EH (cell line): Measurements from ENCODE around the gene HAPLN1.
A peak's percentile ranks its signal among the peaks of the same experiment; 100 is the strongest.
"Not testable (repeated sequence)": the region's sequence is repeated elsewhere in the genome, so short reads cannot be mapped to it uniquely, and the experiment has no call there.

Source experiments
- DNase-seq: peaks from one replicate; pipeline ENCODE4 v3.0.0-alpha.2; 2015; ENCODE audit warnings: low read depth

HAPLN1 gene

GRCh38 chr5:83720836-83721537, at the start of gene HAPLN1:
HAPLN1 (minus strand) TSS chr5:83720855; CDS start chr5:83673523, 47,332 bp downstream.
- no peak for DNase-seq

DNA sequence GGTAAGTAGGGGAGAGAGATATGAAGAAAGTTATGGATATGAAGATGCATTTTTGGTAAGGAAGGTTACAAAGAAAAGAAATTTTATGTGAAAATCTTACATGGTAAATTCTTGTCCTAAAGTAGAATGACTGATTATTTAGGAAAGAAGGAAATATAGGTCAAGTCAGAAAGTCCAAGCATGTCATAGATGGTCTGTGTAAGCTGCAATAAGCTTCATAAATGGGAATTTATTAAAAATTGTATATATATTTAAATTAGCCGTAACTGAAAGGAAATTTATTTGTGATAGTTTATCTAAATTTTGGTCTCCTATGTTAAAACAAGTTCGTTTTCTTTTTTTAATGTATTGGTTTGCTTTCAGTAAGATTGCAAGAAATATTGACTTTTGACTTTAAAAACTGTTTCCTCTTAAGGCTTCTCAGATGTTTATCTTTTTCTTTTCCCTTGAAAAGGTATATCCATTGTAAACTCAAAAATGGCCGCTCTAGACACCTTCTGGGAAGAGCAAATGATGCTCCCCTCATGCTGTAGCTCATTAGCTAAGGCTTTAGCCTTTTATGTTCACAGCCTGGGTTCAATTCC, 46.8 kb upstream of the HAPLN1 start:
- DNase-seq = no peak

- peak; percentile 12 for DNase-seq
Observed at GRCh38 chr5:83764101-83764500, 43.4 kb upstream of the HAPLN1 start.

DNA sequence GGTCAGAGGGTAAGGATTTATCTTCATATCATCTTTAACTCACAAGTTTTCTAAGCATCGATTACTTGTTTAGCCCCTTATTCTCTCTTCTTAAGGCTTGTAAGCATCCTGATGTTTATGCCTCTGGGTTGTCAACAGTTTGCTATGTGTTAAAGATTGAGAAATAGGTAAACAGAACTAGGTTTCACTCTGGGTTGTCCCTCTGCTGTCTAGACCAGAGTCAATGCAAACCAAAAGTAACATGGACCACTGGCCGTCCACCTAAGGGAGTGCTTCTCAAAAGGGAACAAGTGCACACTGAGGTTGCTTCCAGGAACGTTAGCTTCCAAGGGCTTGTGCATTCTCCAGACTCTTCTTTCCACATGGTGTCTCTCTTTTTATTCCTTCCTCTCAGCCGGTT, 39.9 kb upstream of the HAPLN1 start:
- no peak for DNase-seq

DNA sequence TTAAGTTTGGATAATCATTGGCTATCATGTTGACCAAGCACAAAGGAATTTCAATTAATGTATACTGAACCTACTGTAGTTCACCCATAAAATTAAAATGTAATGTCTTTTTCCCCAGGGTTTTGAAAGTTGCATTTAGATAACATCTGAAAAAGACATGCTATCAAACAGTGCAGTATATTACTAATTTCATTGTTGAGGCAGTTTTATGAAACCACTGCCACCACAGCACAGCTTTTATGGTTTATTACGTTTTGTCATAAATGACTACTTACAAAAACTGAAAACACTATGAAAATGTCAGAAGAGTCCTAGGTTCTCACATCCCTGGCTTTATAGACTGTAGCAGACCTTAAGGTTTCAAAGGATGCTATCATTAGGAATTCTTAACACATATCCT, 32.0 kb upstream of the HAPLN1 start:
- DNase-seq = peak; percentile 50

- DNase-seq = no peak
Observed at GRCh38 chr5:83751201-83751600, 30.5 kb upstream of the HAPLN1 start.

- no peak for DNase-seq
Observed at GRCh38 chr5:83750749-83751148, 30.1 kb upstream of the HAPLN1 start.

- peak; percentile 52 for DNase-seq
Observed at GRCh38 chr5:83745816-83746215, 25.2 kb upstream of the HAPLN1 start.

DNA sequence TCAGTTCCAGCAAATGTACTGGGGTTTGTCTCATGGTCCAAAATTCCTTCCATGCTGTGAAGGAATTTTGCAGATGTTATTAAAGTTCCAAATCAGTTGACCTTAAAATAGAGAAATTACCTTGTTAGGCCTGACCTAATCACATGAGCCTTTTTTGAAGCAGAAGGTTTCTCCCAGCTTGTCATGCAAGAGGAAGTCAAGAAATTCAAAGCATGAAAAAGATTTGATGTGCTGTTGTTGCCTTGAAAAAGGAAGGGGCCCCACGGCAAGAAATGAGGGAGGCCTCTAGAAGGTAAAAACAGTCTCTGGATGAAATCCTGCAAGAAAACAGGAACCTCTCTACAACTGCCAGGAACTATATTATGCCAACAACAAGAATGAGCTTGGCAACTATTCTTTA, 24.2 kb upstream of the HAPLN1 start:
- DNase-seq = peak; percentile 54

DNA sequence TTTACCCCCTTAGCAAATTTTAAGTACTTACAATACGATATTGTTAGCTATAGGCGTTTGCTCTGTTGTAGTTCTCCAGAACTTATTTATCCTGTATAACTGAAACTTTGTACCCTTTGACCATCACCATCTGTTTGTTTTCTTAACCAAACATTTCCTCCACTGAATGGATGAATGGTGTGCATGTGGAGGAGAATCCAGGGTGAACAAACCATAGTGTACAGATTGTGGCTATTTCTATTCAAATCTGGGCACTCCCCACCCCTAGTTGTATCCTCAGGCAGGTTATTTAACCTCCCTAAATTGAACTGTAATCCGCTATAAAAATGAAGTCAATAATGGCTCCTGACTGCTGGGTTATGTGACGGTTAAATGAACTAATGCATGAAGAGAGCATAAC, 21.4 kb upstream of the HAPLN1 start:
- DNase-seq = no peak

GRCh38 chr5:83741571-83741970, 20.9 kb upstream of the HAPLN1 start:
- DNase-seq = no peak

DNA sequence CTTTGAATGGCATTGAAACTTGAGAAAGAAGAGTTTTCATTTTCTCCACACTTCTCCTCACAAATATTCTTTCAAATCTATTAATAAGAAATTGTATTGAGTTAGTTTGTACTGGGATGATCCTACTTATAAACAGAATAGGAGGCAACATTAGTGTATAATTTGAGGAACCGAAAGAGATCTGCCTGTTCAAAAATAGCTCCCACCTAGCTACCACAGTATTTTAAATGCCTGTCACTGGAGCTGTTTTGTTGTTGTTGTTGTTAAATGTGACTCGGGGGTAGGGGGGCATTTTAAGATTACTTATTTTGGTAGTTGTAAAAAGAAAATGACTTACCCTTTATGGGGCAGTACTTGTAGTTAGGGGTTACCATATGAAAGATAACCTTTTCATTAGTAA, 20.1 kb upstream of the HAPLN1 start:
- DNase-seq = no peak

DNA sequence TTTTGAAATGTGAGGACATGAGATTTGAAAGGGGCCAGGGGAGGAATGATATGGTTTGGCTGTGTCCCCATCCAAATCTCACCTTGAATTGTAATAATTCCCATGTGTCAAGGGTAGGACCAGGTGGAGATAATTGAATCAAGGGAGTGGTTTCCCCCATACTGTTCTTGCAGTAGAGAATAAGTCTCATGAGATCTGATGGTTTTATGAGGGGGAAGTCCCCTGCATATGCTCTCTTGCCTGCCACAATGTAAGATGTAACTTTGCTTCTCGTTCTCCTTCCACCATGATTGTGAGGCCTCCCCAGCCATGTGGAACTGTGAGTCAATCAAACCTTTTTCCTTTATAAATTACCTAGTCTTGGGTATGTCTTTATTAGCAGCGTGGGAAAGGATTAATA, 15.5 kb upstream of the HAPLN1 start:
- DNase-seq = not testable (repeated sequence)

DNA sequence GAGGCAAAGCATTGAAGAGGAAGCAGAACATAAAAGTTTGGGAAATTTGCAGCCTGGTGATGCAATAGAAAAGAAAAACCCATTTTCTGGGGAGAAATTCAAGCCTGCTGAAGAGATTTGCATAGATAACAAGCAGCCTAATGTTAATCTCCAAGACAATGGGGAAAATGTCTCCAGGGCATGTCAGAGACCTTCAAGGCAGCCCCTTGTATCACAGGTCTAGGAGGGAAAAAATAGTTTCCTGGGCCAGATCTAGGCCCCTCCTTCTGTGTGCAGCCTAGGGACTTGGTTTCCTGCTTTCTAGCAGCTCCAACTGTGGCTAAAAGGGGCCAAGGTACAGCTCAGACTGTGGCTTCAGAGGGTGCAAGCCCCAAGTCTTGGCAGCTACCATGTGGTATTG, 14.4 kb upstream of the HAPLN1 start:
- DNase-seq = not testable (repeated sequence)

DNA sequence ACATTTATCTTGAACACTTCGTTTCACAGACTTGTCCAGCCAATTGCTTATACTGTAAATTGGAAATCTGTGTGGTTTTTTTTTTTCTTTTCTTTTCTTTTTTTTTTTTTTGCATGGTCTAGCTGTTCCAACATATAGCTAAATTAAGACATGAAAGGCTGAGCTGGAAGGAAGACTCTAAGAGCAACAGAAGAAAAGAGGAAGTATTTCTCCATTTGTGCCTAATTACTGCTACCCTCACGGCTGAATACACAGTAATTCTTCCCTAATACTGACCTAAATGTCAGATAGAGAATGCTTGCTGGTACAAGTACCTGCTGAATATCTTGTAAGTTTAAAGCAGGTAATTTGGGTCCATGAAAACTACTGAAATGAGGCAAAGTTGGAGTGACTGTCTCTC, 11.0 kb upstream of the HAPLN1 start:
- no peak for DNase-seq

DNA sequence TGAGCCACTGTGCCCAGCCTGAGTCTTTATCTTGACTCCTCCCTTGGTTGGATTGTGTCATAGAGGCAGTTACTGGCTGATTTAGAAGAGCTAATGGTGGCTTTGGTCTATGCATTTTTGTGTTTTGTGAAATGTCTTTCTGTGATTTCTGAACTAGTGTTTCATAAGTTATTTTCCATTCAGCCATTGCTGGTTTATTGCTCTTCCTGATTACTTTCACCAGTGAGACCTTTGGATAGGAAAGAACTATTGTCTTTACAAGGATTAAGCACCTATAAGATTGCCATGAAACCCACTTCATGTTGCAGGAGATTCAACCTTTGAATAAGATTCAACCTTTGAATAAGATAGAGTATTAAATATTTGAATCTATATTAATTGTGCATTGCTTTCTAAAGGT, 8.7 kb upstream of the HAPLN1 start:
- DNase-seq = no peak

DNA sequence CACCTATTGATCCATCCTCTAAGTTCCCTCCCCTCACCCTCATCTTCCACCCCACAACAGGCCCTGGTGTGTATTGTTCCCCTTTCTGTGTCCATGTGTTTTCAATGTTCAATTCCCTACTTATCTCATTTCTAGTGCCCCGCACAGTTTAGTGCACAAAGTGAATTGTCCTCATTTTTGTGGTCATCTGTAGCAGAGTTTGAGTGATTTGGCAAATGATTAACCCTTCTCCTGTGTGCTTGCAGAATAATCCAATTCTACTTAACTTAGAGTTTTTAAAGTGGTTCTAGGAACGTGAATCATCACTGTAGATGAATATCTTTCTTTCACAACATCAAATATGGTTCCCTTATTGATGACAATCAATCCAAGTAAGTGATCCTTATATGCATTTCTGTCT, 6.3 kb upstream of the HAPLN1 start:
- DNase-seq = peak; percentile 63

DNA sequence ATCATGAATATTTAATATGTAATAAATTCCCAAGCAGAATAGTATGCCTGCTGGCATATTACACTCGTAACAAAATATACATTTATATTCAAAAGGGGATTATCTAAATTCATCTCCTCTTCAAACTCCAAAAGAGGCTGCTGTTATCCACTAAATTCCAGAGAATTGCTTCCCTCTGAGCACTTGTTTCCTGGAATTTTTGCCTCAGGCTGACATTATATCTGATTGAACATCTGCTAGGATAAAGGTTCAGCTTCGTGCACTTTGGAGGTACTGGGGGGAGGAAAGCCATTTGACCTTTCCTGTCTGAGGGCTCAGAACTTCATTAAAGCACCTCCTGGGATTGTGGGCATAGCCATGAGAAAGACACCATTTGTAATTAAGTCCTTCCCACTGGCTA, 4.3 kb upstream of the HAPLN1 start:
- peak; percentile 30 for DNase-seq

DNA sequence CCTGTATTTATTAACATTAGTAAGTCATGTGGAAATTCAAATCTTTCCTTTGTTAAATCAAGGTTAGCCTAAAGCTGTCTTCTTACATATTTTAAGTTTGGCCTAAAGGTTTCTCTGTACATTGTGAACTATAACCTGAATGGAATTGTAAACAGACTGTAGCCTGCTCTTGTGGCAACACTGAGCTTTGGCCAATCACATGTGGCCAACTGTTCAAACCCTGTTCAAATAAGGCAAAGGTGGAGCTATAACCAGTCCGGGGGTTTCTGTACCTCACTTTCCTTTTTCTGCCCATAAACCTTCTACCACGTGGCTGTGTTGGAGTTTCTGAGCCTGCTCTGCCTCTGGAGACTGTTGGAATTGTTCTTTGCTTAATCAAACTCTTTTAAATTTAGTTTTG, 3.3 kb upstream of the HAPLN1 start:
- no peak for DNase-seq

- no peak for DNase-seq
Observed at GRCh38 chr5:83723031-83723430, 2.4 kb upstream of the HAPLN1 start.

DNA sequence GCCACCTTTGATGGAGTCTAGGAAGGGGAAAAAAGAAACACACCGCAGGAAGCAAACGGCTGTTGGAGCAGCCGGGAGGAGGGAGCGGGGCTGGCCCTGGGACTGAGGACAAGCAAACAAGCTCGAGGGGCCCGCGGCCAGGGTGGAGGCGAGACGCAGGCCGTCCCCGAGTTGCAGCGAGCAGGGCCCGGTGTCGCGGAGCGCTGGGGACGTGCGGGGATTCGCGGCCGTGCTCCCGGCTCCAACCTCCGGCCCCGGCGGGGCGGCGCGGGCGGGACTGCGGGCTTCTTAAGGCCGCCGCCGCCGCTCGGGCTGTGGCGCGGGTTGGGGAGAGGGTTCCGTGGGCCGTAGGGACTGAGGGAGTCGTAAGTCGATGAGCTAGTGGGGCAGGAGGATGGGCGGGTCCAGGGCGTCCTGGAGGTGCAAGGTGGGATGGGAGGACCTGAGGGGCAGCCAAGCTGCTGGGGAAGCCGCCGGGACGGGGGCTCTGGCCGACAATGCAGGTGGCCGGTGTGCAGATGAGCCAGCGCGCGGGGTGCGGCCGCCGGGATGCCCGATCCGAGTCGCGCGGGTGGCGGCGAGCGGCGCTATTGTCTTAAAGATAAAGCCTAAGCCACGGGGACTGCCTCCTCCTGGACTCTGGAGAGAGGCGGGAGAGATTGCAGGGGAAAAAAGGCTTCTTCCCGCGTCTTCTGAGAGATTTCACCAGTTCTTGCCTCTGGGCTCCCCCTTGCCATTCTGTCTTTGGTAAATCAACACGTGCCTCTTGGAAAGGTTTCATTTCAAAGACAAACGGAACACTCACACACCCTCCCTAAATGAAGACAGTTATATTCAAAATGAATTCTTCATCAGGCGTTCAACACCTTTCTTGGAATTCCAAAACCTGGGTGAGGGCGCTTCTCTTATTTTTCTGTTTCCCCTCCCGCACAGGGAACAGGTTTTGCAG, 1.6 kb upstream of the HAPLN1 start:
- DNase-seq = peak; percentile 69

- DNase-seq = no peak
Observed at GRCh38 chr5:83718936-83719495, 1.6 kb downstream of the HAPLN1 start.
